Activated CD8-positive, alpha-beta T cell treated with anti-CD3 and anti-CD28 coated beads for 36 hours (primary cell): ENCODE measurements around the gene BICC1. TPM values are rescaled to one million over a fixed set of nuclear protein-coding genes. Genes with fewer than 3 reads are reported as not detected.

Experiments used
- ATAC-seq: fragments of 200-7000 bp; cut with Tn5 transposase; one replicate; pipeline ENCODE4 v1.10.0; 2021; ENCODE audit warnings: mild to moderate bottlenecking, moderate library complexity
- CTCF ChIA-PET: fragments of 350-600 bp; sonication (Branson Sonifier 250); formaldehyde crosslinking; loops from one replicate; lab custom pipeline; 2021; ENCODE audit warnings: antibody characterized with exemption; lab: Charles Lee
- POLR2A ChIA-PET: fragments of 350-600 bp; sonication (Branson Sonifier 250); formaldehyde crosslinking; loops from one replicate; lab custom pipeline; 2021; ENCODE audit warnings: antibody characterized with exemption; lab: Charles Lee
- DNase-seq: peaks from one replicate; pipeline ENCODE4 v3.0.0-alpha.2; 2020
- H3K27ac Mint-ChIP-seq: one replicate; pipeline ENCODE4 v1.8.0; 2021; ENCODE audit warnings: mild to moderate bottlenecking, mixed read lengths
- H3K27me3 Mint-ChIP-seq: one replicate; pipeline ENCODE4 v1.8.0; 2021; ENCODE audit warnings: mixed read lengths
- H3K36me3 Mint-ChIP-seq: one replicate; pipeline ENCODE4 v1.8.0; 2021; ENCODE audit warnings: low read depth, mixed read lengths
- H3K4me1 Mint-ChIP-seq: one replicate; pipeline ENCODE4 v1.8.0; 2021; ENCODE audit warnings: low read depth, mixed read lengths
- H3K4me3 Mint-ChIP-seq: one replicate; pipeline ENCODE4 v1.8.0; 2021; ENCODE audit warnings: mild to moderate bottlenecking, moderate library complexity, mixed read lengths
- H3K9me3 Mint-ChIP-seq: one replicate; pipeline ENCODE4 v1.8.0; 2021; ENCODE audit warnings: mixed read lengths
- CTCF ChIP-seq: fragments of 200-600 bp; IDR thresholded peaks from one replicate; pipeline ENCODE4 v1.8.0; 2022; ENCODE audit warnings: antibody characterized with exemption, mild to moderate bottlenecking
- intact Hi-C: fragments of 100-400 bp; cut with micrococcal nuclease; formaldehyde crosslinking; loops from one replicate; pipeline ENCODE4 v1.10.0; 2022
- total RNA-seq, 2 experiments: library from RNA; stranded (reverse); gene quantifications; one replicate each; pipeline ENCODE4 v1.2.3, GENCODE V29; 2021

The BICC1 gene
- total RNA-seq, 2 experiments from 2014 or later: not detected

- Mint-ChIP-seq H3K4me3 (no peak overlapping the region), H3K27ac (no peak overlapping the region), H3K36me3 (no peaks in the 10 kb centered on the region), H3K4me1 (no peaks in the 10 kb centered on the region), H3K27me3 (no peaks in the 10 kb centered on the region), H3K9me3 (no peaks in the 10 kb centered on the region)
- DNase-seq (no peak), ATAC-seq (no peak)
- ChIA-PET POLR2A (no interaction called here), CTCF (interaction anchor here (0.6 to 0.7 kb wide), 2 partner anchors 44 to 173 kb away, joined by 3 read pairs; no protein-coding TSS in a partner anchor)
- intact Hi-C loops: no loop called here
- no peak for TF ChIP-seq CTCF
Observed at GRCh38 chr10:58704226-58704625, 191.6 kb downstream of the BICC1 start.

- intact Hi-C loops: no loop called here
- TF ChIP-seq CTCF: no peak
- POLR2A ChIA-PET: no interaction called here
Observed at GRCh38 chr10:58704671-58705141, 192.0 kb downstream of the BICC1 start.

GRCh38 chr10:58706836-58707235 is 194.2 kb downstream of the BICC1 start:
- CTCF ChIA-PET: no interaction called here
- DNase-seq (no peak), ATAC-seq (no peak)
- no peak for TF ChIP-seq CTCF
- Mint-ChIP-seq H3K4me3 (no peak overlapping the region), H3K27ac (no peak overlapping the region), H3K9me3 (no peaks in the 10 kb centered on the region), H3K36me3 (no peaks in the 10 kb centered on the region), H3K4me1 (no peaks in the 10 kb centered on the region), H3K27me3 (no peaks in the 10 kb centered on the region)
- intact Hi-C loops: no loop called here
- POLR2A ChIA-PET: no interaction called here

More at GRCh38 chr10:58704671-58705141, 192.0 kb downstream of the BICC1 start:
- H3K4me1 Mint-ChIP-seq: no peaks in the 10 kb centered on the region
- DNase-seq: no peak
- no peak for ATAC-seq
- H3K4me3 Mint-ChIP-seq: no peak overlapping the region
- no peaks in the 10 kb centered on the region for H3K36me3 Mint-ChIP-seq
- CTCF ChIA-PET: interaction anchor here (0.6 to 0.7 kb wide), 2 partner anchors 44 to 174 kb away, joined by 3 read pairs; no protein-coding TSS in a partner anchor
- H3K27me3 Mint-ChIP-seq: no peaks in the 10 kb centered on the region
- no peaks in the 10 kb centered on the region for H3K9me3 Mint-ChIP-seq
- no peak overlapping the region for H3K27ac Mint-ChIP-seq

- intact Hi-C loops: no loop called here
- H3K27ac Mint-ChIP-seq: no peak overlapping the region
- no peaks in the 10 kb centered on the region for H3K4me1 Mint-ChIP-seq
- no peak for DNase-seq
- no peaks in the 10 kb centered on the region for H3K9me3 Mint-ChIP-seq
- H3K4me3 Mint-ChIP-seq: no peak overlapping the region
- no peaks in the 10 kb centered on the region for H3K27me3 Mint-ChIP-seq
- CTCF ChIA-PET: interaction anchor here (1.0 kb wide), 1 partner anchor 181 kb away, joined by 3 read pairs; no protein-coding TSS in a partner anchor
- POLR2A ChIA-PET: no interaction called here
- no peaks in the 10 kb centered on the region for H3K36me3 Mint-ChIP-seq
- no peak for TF ChIP-seq CTCF
- no peak for ATAC-seq
Observed at GRCh38 chr10:58712141-58712540, 199.5 kb downstream of the BICC1 start.

GRCh38 chr10:58712982-58713381 is 200.3 kb downstream of the BICC1 start:
- TF ChIP-seq CTCF: no peak
- Mint-ChIP-seq H3K9me3 (peaks cover 1% of the 10 kb centered on the region), H3K27ac (no peak overlapping the region), H3K4me3 (no peak overlapping the region), H3K27me3 (no peaks in the 10 kb centered on the region), H3K36me3 (no peaks in the 10 kb centered on the region), H3K4me1 (no peaks in the 10 kb centered on the region)
- intact Hi-C loops: no loop called here
- DNase-seq (no peak), ATAC-seq (no peak)
- POLR2A ChIA-PET: no interaction called here
- CTCF ChIA-PET: no interaction called here
